Fibroblast of mammary gland (primary cell): Measurements from ENCODE around the gene RAD9B.
A peak's percentile ranks its signal among the peaks of the same experiment; 100 is the strongest.

ENCODE experiments used
- DNase-seq: peaks from one replicate; pipeline ENCODE4 v3.0.0-alpha.2; 2010; ENCODE audit warnings: low read depth
- H3K4me3 ChIP-seq: 2 replicates; pipeline ENCODE4 v1.5.1; 2011; ENCODE audit warnings: low read depth, mild to moderate bottlenecking, low read length, moderate library complexity; ENCODE audit not compliant: control insufficient read depth
- CTCF ChIP-seq: conservative IDR thresholded peaks from 2 replicates; pipeline ENCODE4 v1.5.1; 2011; ENCODE audit warnings: low read depth, low read length, inconsistent platforms; ENCODE audit not compliant: control insufficient read depth, insufficient read depth

RAD9B gene

GRCh38 chr12:110536834-110537604 is 34.9 kb downstream of the RAD9B start:
- DNase-seq: no peak
- no peak overlapping the region for H3K4me3 ChIP-seq
- no peak for TF ChIP-seq CTCF

- peak; percentile 44 for DNase-seq
- TF ChIP-seq CTCF: no peak
- no peak overlapping the region for H3K4me3 ChIP-seq
These were observed 35.7 kb downstream of the RAD9B start for GRCh38 chr12:110537605-110538409.

- TF ChIP-seq CTCF: no peak
- no peak overlapping the region for H3K4me3 ChIP-seq
- no peak for DNase-seq
These were observed 36.9 kb downstream of the RAD9B start for GRCh38 chr12:110538869-110539622.

GRCh38 chr12:110540048-110540447 is 37.9 kb downstream of the RAD9B start:
- peak; percentile 83 for DNase-seq
- no peak overlapping the region for H3K4me3 ChIP-seq
- TF ChIP-seq CTCF: no peak

DNA sequence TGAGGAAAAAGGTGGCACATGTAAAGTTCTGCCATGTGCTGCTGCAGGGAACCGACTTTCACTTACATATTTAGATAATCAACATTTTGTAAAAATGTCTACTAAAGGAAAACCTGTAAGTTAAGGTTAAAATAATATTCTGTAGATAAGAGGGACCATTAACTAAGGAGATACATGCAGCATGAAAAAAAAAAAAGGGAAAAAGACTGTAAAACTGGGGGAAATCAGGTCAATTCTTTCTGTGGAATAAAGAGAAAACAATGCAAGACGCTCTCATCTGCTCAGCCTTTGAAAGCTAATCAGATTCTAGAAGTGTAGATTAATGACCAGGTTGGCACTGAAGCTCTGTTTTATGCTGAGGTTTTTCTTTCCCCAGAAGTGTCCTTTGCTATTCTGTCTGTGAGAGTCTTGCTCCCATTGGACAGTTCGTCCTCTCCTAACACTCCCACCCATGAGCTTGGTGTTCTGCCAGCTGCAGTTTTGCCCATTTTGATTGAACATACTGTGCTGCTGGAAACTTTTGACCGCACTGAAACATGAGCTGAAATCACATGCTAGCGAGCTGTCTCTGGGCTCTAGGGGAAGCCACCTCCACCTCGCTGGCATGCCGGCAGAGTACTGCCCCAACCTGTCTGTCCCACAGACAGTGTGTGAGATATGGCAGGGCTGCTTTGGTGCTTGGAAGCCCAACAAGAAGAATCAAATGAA is 41.3 kb downstream of the RAD9B start:
- no peak overlapping the region for H3K4me3 ChIP-seq
- peak; percentile 98 for DNase-seq

More for the DNA sequence above, 41.3 kb downstream of the RAD9B start:
- no peak for TF ChIP-seq CTCF
